Peyer's patch (tissue), 4 donors: Measurements from ENCODE around the gene DDX39A. TPM values are rescaled to one million over a fixed set of nuclear protein-coding genes. Genes with fewer than 3 reads are reported as not detected.

Source experiments
- DNase-seq, 3 donors: peaks; one replicate each; pipeline ENCODE4 v3.0.0-alpha.2; 2017 to 2019
- H3K27ac ChIP-seq, 4 donors: fragments of 200-600 bp; sonication (generic); one replicate each; pipeline ENCODE4 v1.5.1; 2016 to 2019
- H3K27me3 ChIP-seq, 2 donors: fragments of 200-600 bp; sonication (generic); one replicate each; pipeline ENCODE4 v1.5.1; 2019
- H3K36me3 ChIP-seq, 3 donors: fragments of 200-600 bp; sonication (generic); one replicate each; pipeline ENCODE4 v1.5.1; 2016 to 2019
- H3K4me1 ChIP-seq, 4 donors: fragments of 200-600 bp; sonication (generic); one replicate each; pipeline ENCODE4 v1.5.1; 2016 to 2019
- H3K4me3 ChIP-seq, 4 donors: fragments of 200-600 bp; sonication (generic); 1 replicate in 3 of 4; 2 replicates in 1 of 4; pipeline ENCODE4 v1.5.1; 2016 to 2019; ENCODE audit warnings: mild to moderate bottlenecking in 1 of 4
- H3K9me3 ChIP-seq, 4 donors: fragments of 200-600 bp; sonication (generic); one replicate each; pipeline ENCODE4 v1.5.1; 2016 to 2019; ENCODE audit warnings: mild to moderate bottlenecking in 1 of 4
- CTCF ChIP-seq, 6 experiments: fragments of 450-650 bp in 4 of 6; fragments of 200-600 bp in 2 of 6; sonication (generic) in 1 of 6; IDR thresholded peaks; one replicate each; pipeline ENCODE4 v1.5.1; 2017 to 2019; ENCODE audit warnings: antibody characterized with exemption in 6 of 6, mild to moderate bottlenecking in 3 of 6, moderate library complexity in 1 of 6
- POLR2A ChIP-seq, 2 donors: fragments of 450-650 bp; IDR thresholded peaks; one replicate each; pipeline ENCODE4 v1.5.1; 2017; ENCODE audit warnings: antibody characterized with exemption in 2 of 2, mild to moderate bottlenecking in 2 of 2, moderate library complexity in 2 of 2
- total RNA-seq, 4 donors: library from RNA; depleted of rRNA; stranded (reverse); fragments of >200 nt; gene quantifications; one replicate each; pipeline ENCODE4 v1.1.0, GENCODE V29; 2016

Gene DDX39A
- total RNA-seq, 4 donors from 2014 or later = 52.5 to 283 (median 115) TPM

- H3K27me3 ChIP-seq = no peaks in the 10 kb centered on the region
- TF ChIP-seq POLR2A (IDR thresholded peaks at IDR 0.05) (no peak), CTCF (IDR thresholded peaks at IDR 0.05) (no peak)
- H3K4me1 ChIP-seq = peaks cover 0 to 51% (median 3%) of the 10 kb centered on the region in 4 donors
- H3K36me3 ChIP-seq = peaks cover 0 to 95% (median 0%) of the 10 kb centered on the region in 3 donors
- H3K4me3 ChIP-seq = no peak overlapping the region
- DNase-seq = no peak
- no peaks in the 10 kb centered on the region for H3K9me3 ChIP-seq
- H3K27ac ChIP-seq = peak overlapping the region in 3 of 4 donors; percentile 55 to 77 (median 57)
Observed at GRCh38 chr19:14409146-14410023, 9.8 kb downstream of the DDX39A start.

- Histone ChIP-seq H3K27ac (peak overlapping the region in 2 of 4 donors; percentile 57 to 77), H3K9me3 (no peaks in the 10 kb centered on the region), H3K4me3 (no peak overlapping the region), H3K4me1 (peaks cover 0 to 46% (median 3%) of the 10 kb centered on the region in 4 donors), H3K36me3 (peaks cover 0 to 92% (median 0%) of the 10 kb centered on the region in 3 donors), H3K27me3 (no peaks in the 10 kb centered on the region)
- TF ChIP-seq POLR2A (IDR thresholded peaks at IDR 0.05) = no peak
- TF ChIP-seq CTCF (IDR thresholded peaks at IDR 0.05) = no peak
- no peak for DNase-seq
Observed at GRCh38 chr19:14408491-14409145, 10.5 kb downstream of the DDX39A start.

GRCh38 chr19:14407605-14408484 lies 11.3 kb downstream of the DDX39A start:
- Histone ChIP-seq H3K27ac (peak overlapping the region in 2 of 4 donors; percentile 73 to 77), H3K4me3 (no peak overlapping the region), H3K4me1 (peaks cover 0 to 40% (median 3%) of the 10 kb centered on the region in 4 donors), H3K36me3 (peaks cover 0 to 92% (median 0%) of the 10 kb centered on the region in 3 donors), H3K27me3 (no peaks in the 10 kb centered on the region), H3K9me3 (no peaks in the 10 kb centered on the region)
- peak in 2 of 6 experiments; percentile 14 to 18 for TF ChIP-seq CTCF (IDR thresholded peaks at IDR 0.05)
- TF ChIP-seq POLR2A (IDR thresholded peaks at IDR 0.05) = no peak
- DNase-seq = peak in 2 of 3 donors; percentile 89

- no peak for TF ChIP-seq POLR2A (IDR thresholded peaks at IDR 0.05)
- no peak for TF ChIP-seq CTCF (IDR thresholded peaks at IDR 0.05)
- Histone ChIP-seq H3K36me3 (peaks cover 0 to 90% (median 0%) of the 10 kb centered on the region in 3 donors), H3K27me3 (no peaks in the 10 kb centered on the region), H3K27ac (peak overlapping the region in 3 of 4 donors; percentile 73 to 77 (median 74)), H3K9me3 (no peaks in the 10 kb centered on the region), H3K4me3 (no peak overlapping the region), H3K4me1 (peaks cover 0 to 34% (median 3%) of the 10 kb centered on the region in 4 donors)
- DNase-seq = no peak
Observed at GRCh38 chr19:14406645-14407401, 12.3 kb downstream of the DDX39A start.
